T-cell (primary cell): ENCODE data around the gene FHL2. TPM values are rescaled to one million over a fixed set of nuclear protein-coding genes. Genes with fewer than 3 reads are reported as not detected.
A peak's percentile ranks its signal among the peaks of the same experiment; 100 is the strongest.

Experiments
- ATAC-seq, 4 experiments: fragments of 200-7000 bp in 3 of 4; fragments of 150-1000 bp in 1 of 4; cut with Tn5 transposase; replicated peaks in 1 of 4; 1 replicate in 3 of 4; 2 replicates in 1 of 4; pipeline ENCODE4 v1.10.0; 2021; ENCODE audit warnings: moderate library complexity in 3 of 4, mild to moderate bottlenecking in 2 of 4, moderate number of reproducible peaks in 1 of 4
- CTCF ChIA-PET, 2 donors: fragments of 300-600 bp; sonication (Branson Sonifier 250); formaldehyde crosslinking; loops; one replicate each; lab custom pipeline; 2022; ENCODE audit warnings: antibody characterized with exemption in 2 of 2; lab: Charles Lee
- POLR2A ChIA-PET, 2 donors: fragments of 300-600 bp; sonication (Branson Sonifier 250); formaldehyde crosslinking; loops; one replicate each; lab custom pipeline; 2022; ENCODE audit warnings: antibody characterized with exemption in 2 of 2; lab: Charles Lee
- DNase-seq, 35 experiments: peaks; one replicate each; pipeline versions ENCODE4 v3.0.0 to v3.0.0-alpha.2; 2013 to 2023
- H3K27ac ChIP-seq: one replicate; pipeline ENCODE4 v1.5.1; 2013; ENCODE audit warnings: low read length
- H3K27me3 ChIP-seq, 2 experiments: replicated peaks in 1 of 2; 1 replicate in 1 of 2; 2 replicates in 1 of 2; pipeline versions ENCODE4 v1.6.1 to v1.7.0; 2013; ENCODE audit warnings: low read length in 1 of 2, mixed read lengths in 1 of 2; ENCODE audit not compliant: control insufficient read depth in 2 of 2, insufficient read depth in 2 of 2; ENCODE audit errors: extremely low read depth in 1 of 2
- H3K36me3 ChIP-seq, 2 donors: 1 replicate in 1 of 2; 2 replicates in 1 of 2; pipeline versions ENCODE4 v1.6.1 to v1.7.0; 2013; ENCODE audit warnings: low read length in 1 of 2; ENCODE audit not compliant: control insufficient read depth in 2 of 2, insufficient read depth in 1 of 2; ENCODE audit errors: extremely low read depth in 1 of 2
- H3K4me1 ChIP-seq, 2 experiments: 1 replicate in 1 of 2; 2 replicates in 1 of 2; pipeline versions ENCODE4 v1.6.1 to v1.7.0; 2013; ENCODE audit warnings: low read length in 2 of 2, mixed read lengths in 1 of 2; ENCODE audit not compliant: insufficient read depth in 2 of 2, control insufficient read depth in 1 of 2; ENCODE audit errors: extremely low read depth in 1 of 2
- H3K4me3 ChIP-seq, 2 donors: 1 replicate in 1 of 2; 2 replicates in 1 of 2; pipeline versions ENCODE4 v1.5.1 to v1.7.0; 2013; ENCODE audit warnings: mild to moderate bottlenecking in 2 of 2, low read length in 1 of 2, moderate library complexity in 1 of 2; ENCODE audit not compliant: control insufficient read depth in 1 of 2; ENCODE audit errors: extremely low read depth in 1 of 2
- H3K9me3 ChIP-seq: 2 replicates; pipeline ENCODE4 v1.7.0; 2013
- H3K27ac Mint-ChIP-seq, 2 donors: one replicate each; pipeline ENCODE4 v1.8.0; 2020 to 2021; ENCODE audit warnings: mild to moderate bottlenecking in 2 of 2, mixed read lengths in 2 of 2
- H3K27me3 Mint-ChIP-seq, 2 donors: one replicate each; pipeline ENCODE4 v1.8.0; 2021 to 2022; ENCODE audit warnings: mixed read lengths in 2 of 2
- H3K36me3 Mint-ChIP-seq: one replicate; pipeline ENCODE4 v1.8.0; 2021; ENCODE audit warnings: mixed read lengths
- H3K4me1 Mint-ChIP-seq, 3 donors: one replicate each; pipeline ENCODE4 v1.8.0; 2020 to 2022; ENCODE audit warnings: mixed read lengths in 3 of 3, mild to moderate bottlenecking in 1 of 3
- H3K4me3 Mint-ChIP-seq, 3 donors: one replicate each; pipeline ENCODE4 v1.8.0; 2020 to 2022; ENCODE audit warnings: mild to moderate bottlenecking in 3 of 3, mixed read lengths in 3 of 3, moderate library complexity in 3 of 3
- H3K9me3 Mint-ChIP-seq, 3 donors: one replicate each; pipeline ENCODE4 v1.8.0; 2020 to 2022; ENCODE audit warnings: mixed read lengths in 3 of 3
- WGBS: methylation state at CpG from one replicate; pipeline ENCODE4 v1.1.5; 2013; ENCODE audit warnings: missing lambda C conversion rate; ENCODE audit not compliant: insufficient coverage; 5-methylcytosine and 5-hydroxymethylcytosine counted together
- total RNA-seq, 35 experiments: library from RNA in 6 of 35; stranded (reverse) in 6 of 35; fragments of 120-200 nt in 1 of 35; gene quantifications; one replicate each; pipeline versions ENCODE4 v1.2.1 to v1.2.4 and lab custom pipeline; 2013 to 2026

FHL2 gene
- total RNA-seq, 5 donors from 2014 or later (not counting 1 experiment from before 2014, with no cell fraction given), result 0.56 to 1.2 (median 1.1) TPM

- Mint-ChIP-seq H3K36me3 (no peaks in the 10 kb centered on the region), H3K4me1 (peaks cover 0 to 4% (median 3%) of the 10 kb centered on the region in 3 donors), H3K27me3 (no peaks in the 10 kb centered on the region), H3K4me3 (no peak overlapping the region), H3K9me3 (no peaks in the 10 kb centered on the region), H3K27ac (no peak overlapping the region)
- H3K4me3 ChIP-seq, result no peak overlapping the region
- DNase-seq (no peak), ATAC-seq (no peak)
- CTCF ChIA-PET, result no interaction called here
- no peaks in the 10 kb centered on the region for H3K27me3 ChIP-seq
- H3K27ac ChIP-seq, result no peak overlapping the region
- POLR2A ChIA-PET, result no interaction called here
- peaks cover 3% of the 10 kb centered on the region in 2 donors for H3K36me3 ChIP-seq
- H3K4me1 ChIP-seq, result no peaks in the 10 kb centered on the region
- 76% methylated on average over 2 of the region's 5 CpGs for WGBS
- H3K9me3 ChIP-seq, result no peaks in the 10 kb centered on the region
Measured at GRCh38 chr2:105384861-105385260, 14.0 kb downstream of the FHL2 start.

- no peaks in the 10 kb centered on the region for H3K9me3 ChIP-seq
- H3K4me1 ChIP-seq, result no peaks in the 10 kb centered on the region
- H3K27me3 Mint-ChIP-seq, result no peaks in the 10 kb centered on the region
- no peak for ATAC-seq
- H3K4me3 ChIP-seq, result no peak overlapping the region
- H3K9me3 Mint-ChIP-seq, result no peaks in the 10 kb centered on the region
- H3K27me3 ChIP-seq, result no peaks in the 10 kb centered on the region
- peaks cover 0 to 4% (median 3%) of the 10 kb centered on the region in 3 donors for H3K4me1 Mint-ChIP-seq
- WGBS, result 96% methylated on average over 3 of the region's 7 CpGs
- H3K36me3 ChIP-seq, result peaks cover 3% of the 10 kb centered on the region in 2 donors
- no peak overlapping the region for H3K4me3 Mint-ChIP-seq
- ChIA-PET CTCF (no interaction called here), POLR2A (no interaction called here)
- DNase-seq, result no peak
- H3K36me3 Mint-ChIP-seq, result no peaks in the 10 kb centered on the region
- no peak overlapping the region for H3K27ac Mint-ChIP-seq
- H3K27ac ChIP-seq, result no peak overlapping the region
Measured at GRCh38 chr2:105384216-105384615, 14.6 kb downstream of the FHL2 start.

GRCh38 chr2:105383432-105384166 is 15.3 kb downstream of the FHL2 start:
- Histone ChIP-seq H3K27me3 (no peaks in the 10 kb centered on the region), H3K27ac (no peak overlapping the region), H3K4me1 (no peaks in the 10 kb centered on the region), H3K36me3 (peaks cover 3% of the 10 kb centered on the region in 2 donors), H3K4me3 (no peak overlapping the region), H3K9me3 (no peaks in the 10 kb centered on the region)
- Mint-ChIP-seq H3K27me3 (no peaks in the 10 kb centered on the region), H3K36me3 (no peaks in the 10 kb centered on the region), H3K4me3 (no peak overlapping the region), H3K4me1 (peaks cover 0 to 4% (median 3%) of the 10 kb centered on the region in 3 donors), H3K27ac (no peak overlapping the region), H3K9me3 (no peaks in the 10 kb centered on the region)
- CTCF ChIA-PET, result no interaction called here
- 81% methylated on average over 8 of the region's 8 CpGs for WGBS
- ATAC-seq (no peak), DNase-seq (no peak)
- POLR2A ChIA-PET, result no interaction called here

DNA sequence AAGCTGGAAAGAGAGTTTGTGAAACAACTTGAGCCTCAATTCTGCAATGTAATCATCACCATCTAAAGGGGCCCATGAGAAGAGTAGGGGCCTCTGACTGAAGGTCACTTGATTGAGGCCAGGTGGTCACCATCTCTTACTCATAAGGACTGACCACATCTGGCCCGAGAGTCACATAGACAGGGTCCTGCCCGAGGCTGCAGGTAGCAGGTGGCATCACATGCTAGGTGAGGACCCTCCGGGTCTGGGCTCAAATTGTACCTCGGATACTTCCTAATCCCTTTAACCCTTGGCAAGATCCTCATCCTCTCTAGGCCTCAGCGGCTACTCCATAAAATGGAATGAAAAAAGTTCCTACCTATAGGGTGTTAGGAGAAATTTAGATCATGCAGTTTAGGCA is 16.7 kb downstream of the FHL2 start:
- no peak overlapping the region for H3K4me3 Mint-ChIP-seq
- ChIA-PET CTCF (no interaction called here), POLR2A (no interaction called here)
- Histone ChIP-seq H3K4me3 (no peak overlapping the region), H3K9me3 (no peaks in the 10 kb centered on the region), H3K4me1 (no peaks in the 10 kb centered on the region), H3K36me3 (peaks cover 3% of the 10 kb centered on the region in 2 donors), H3K27me3 (no peaks in the 10 kb centered on the region), H3K27ac (no peak overlapping the region)
- H3K27me3 Mint-ChIP-seq, result no peaks in the 10 kb centered on the region
- DNase-seq (no peak), ATAC-seq (no peak)
- H3K36me3 Mint-ChIP-seq, result no peaks in the 10 kb centered on the region
- no peaks in the 10 kb centered on the region for H3K9me3 Mint-ChIP-seq
- H3K27ac Mint-ChIP-seq, result no peak overlapping the region
- H3K4me1 Mint-ChIP-seq, result peaks cover 0 to 4% (median 3%) of the 10 kb centered on the region in 3 donors
- 93% methylated on average over 2 of the region's 5 CpGs for WGBS

- no peaks in the 10 kb centered on the region for H3K27me3 ChIP-seq
- ChIA-PET POLR2A (no interaction called here), CTCF (interaction anchor here in 1 of 2 donors (0.8 kb wide), 1 partner anchor 140 kb away, joined by 3 read pairs; no protein-coding TSS in a partner anchor)
- H3K4me1 ChIP-seq, result no peaks in the 10 kb centered on the region
- H3K9me3 ChIP-seq, result no peaks in the 10 kb centered on the region
- DNase-seq, result no peak
- 89% methylated on average over 13 of the region's 14 CpGs for WGBS
- no peaks in the 10 kb centered on the region for H3K9me3 Mint-ChIP-seq
- no peak for ATAC-seq
- peaks cover 0 to 4% (median 3%) of the 10 kb centered on the region in 3 donors for H3K4me1 Mint-ChIP-seq
- no peak overlapping the region for H3K27ac ChIP-seq
- H3K27ac Mint-ChIP-seq, result peak overlapping the region in 1 of 2 donors; percentile 58
- H3K4me3 Mint-ChIP-seq, result no peak overlapping the region
- H3K4me3 ChIP-seq, result no peak overlapping the region
- no peaks in the 10 kb centered on the region for H3K36me3 Mint-ChIP-seq
- H3K27me3 Mint-ChIP-seq, result no peaks in the 10 kb centered on the region
- peaks cover 2 to 3% of the 10 kb centered on the region in 2 donors for H3K36me3 ChIP-seq
Measured at GRCh38 chr2:105381101-105381668, 17.7 kb downstream of the FHL2 start.

- peaks cover 0 to 3% of the 10 kb centered on the region in 2 donors for H3K36me3 ChIP-seq
- Mint-ChIP-seq H3K9me3 (no peaks in the 10 kb centered on the region), H3K27ac (no peak overlapping the region), H3K36me3 (no peaks in the 10 kb centered on the region), H3K27me3 (no peaks in the 10 kb centered on the region), H3K4me1 (peaks cover 0 to 4% (median 3%) of the 10 kb centered on the region in 3 donors), H3K4me3 (no peak overlapping the region)
- H3K4me3 ChIP-seq, result no peak overlapping the region
- ChIA-PET CTCF (interaction anchor here (0.6 to 1.0 kb wide), 3 partner anchors 36 to 140 kb away, joined by 3 to 4 read pairs (median 3); no protein-coding TSS in a partner anchor), POLR2A (no interaction called here)
- H3K4me1 ChIP-seq, result no peaks in the 10 kb centered on the region
- no peak overlapping the region for H3K27ac ChIP-seq
- WGBS, result 67% methylated on average over 3 of the region's 9 CpGs
- H3K9me3 ChIP-seq, result no peaks in the 10 kb centered on the region
- ATAC-seq, result no peak
- DNase-seq, result no peak
- H3K27me3 ChIP-seq, result no peaks in the 10 kb centered on the region
Measured at GRCh38 chr2:105380432-105381100, 18.3 kb downstream of the FHL2 start.
